Sigmoid colon (tissue), 4 donors: Measurements from ENCODE around the gene SAC3D1.

Source experiments
- POLR2AphosphoS5 ChIP-seq, 4 donors: sonication (generic); formaldehyde crosslinking; IDR thresholded peaks; one replicate each; pipeline ENCODE4 v1.6.1; 2017; ENCODE audit warnings: antibody characterized with exemption in 4 of 4
- TF ChIP-seq, protein P1 (sequence below), 4 experiments: fragments of 450-650 bp in 3 of 4; fragments of 200-600 bp in 1 of 4; IDR thresholded peaks; one replicate each; pipeline ENCODE4 v1.5.1; 2016 to 2019; ENCODE audit warnings: antibody characterized with exemption in 4 of 4, mild to moderate bottlenecking in 3 of 4, moderate library complexity in 2 of 4

GRCh38 chr11:65003282-65003681 lies 37.7 kb upstream of the SAC3D1 start:
- TF ChIP-seq, protein P1, sequence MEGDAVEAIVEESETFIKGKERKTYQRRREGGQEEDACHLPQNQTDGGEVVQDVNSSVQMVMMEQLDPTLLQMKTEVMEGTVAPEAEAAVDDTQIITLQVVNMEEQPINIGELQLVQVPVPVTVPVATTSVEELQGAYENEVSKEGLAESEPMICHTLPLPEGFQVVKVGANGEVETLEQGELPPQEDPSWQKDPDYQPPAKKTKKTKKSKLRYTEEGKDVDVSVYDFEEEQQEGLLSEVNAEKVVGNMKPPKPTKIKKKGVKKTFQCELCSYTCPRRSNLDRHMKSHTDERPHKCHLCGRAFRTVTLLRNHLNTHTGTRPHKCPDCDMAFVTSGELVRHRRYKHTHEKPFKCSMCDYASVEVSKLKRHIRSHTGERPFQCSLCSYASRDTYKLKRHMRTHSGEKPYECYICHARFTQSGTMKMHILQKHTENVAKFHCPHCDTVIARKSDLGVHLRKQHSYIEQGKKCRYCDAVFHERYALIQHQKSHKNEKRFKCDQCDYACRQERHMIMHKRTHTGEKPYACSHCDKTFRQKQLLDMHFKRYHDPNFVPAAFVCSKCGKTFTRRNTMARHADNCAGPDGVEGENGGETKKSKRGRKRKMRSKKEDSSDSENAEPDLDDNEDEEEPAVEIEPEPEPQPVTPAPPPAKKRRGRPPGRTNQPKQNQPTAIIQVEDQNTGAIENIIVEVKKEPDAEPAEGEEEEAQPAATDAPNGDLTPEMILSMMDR (IDR thresholded peaks at IDR 0.05) = no peak
- no peak for TF ChIP-seq POLR2AphosphoS5 (IDR thresholded peaks at IDR 0.05)
